HG02981 (cell line): ENCODE measurements around the gene PHACTR2.
"Not testable (repeated sequence)": the region's sequence is repeated elsewhere in the genome, so short reads cannot be mapped to it uniquely, and the experiment has no call there.

Experiments
- ATAC-seq: cut with Tn5 transposase; IDR thresholded peaks from one replicate; pipeline ENCODE4 v1.9.1; 2021; ENCODE audit warnings: mild to moderate bottlenecking, moderate library complexity; ENCODE audit not compliant: unreplicated experiment

Gene PHACTR2

DNA sequence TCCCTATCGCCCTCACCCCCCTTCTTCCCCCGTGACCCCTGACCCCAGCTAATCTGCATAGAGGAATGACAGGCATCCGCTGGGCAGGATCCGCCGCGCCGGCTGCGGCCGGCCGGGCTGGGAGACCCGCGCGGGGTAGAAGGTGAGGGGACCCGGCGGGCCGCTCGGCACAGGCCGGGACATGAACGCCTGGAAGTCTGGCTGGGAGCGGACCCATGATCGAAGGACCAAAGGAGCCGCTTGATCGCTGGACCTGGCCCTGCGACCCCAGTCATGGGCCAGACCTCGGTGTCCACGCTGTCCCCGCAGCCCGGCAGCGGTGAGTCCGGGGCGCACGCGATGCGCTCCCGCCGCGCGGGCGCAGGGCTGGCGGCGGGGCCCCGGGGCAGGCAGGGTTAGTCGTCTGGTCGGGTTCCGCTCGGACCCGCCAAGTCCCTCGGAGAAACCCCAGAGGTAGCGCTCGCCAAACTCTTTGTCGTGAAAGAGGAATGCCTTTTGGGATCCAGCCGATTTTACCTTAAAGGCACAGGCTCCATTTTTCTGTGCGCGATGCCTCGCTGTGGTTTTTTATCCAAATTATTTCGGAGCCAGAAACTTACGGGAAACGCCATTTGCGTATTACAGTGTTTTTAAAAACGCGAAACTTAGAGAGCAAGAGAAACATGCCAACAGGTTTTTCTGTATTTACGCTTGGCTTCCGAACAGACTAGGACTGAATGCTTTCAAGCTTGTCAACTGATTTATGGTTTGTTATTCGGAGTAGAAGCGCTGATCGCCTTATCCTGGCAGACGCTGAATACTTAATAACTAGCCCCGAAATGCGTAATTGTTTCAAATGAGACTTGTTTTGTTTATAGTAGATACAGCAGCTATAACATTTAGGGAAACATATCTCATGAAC, at the start of gene PHACTR2:
PHACTR2 (plus strand) TSS at position 75 of the 901 bp plus-strand sequence; CDS start at position 274, 199 bp downstream.
- no peak for ATAC-seq

DNA sequence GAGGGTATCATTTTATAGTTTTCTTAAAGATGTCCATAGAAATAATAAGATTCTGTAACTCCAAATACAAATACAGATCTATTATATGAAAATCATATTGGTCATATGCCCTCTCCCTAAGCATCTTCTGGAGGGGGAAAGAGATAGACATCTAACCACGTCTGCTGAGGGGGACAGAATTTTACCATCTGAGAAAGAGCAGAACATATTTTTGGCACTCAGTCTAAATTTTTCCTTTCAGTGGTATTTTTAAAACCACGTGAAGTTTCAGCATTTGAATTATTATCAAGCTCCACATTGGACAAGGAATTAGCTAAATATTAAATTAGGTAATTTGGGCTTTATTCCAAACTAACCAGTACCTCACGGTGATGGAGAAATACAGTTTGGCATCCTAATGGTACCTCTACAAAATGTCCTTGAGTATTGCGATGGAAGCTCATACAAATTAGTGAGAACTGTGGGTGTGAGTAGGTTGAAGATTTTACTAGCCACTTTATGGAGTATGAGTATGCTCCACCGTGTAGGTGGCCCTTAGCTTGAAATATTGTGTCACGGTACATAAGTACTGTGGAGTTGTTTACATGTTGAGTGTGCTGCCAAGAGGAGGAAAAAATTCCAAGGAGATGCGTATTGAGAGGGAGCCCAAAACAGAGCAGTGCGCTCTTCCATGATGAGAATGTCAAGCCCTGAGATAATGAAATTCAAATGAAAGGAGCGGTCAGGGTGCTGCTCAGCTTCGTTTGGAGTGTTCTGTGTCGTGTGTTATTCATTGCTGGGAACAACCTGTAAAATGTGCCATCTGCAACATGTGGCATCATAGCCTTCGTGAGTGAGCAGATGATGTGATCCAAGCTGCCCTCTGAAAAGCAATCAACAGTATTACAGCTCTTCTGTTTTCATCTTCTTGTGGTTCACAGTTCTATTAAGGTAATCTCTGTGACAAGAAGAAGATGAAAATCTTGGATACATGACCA, 48.4 kb upstream of the PHACTR2 start:
- ATAC-seq, result no peak

DNA sequence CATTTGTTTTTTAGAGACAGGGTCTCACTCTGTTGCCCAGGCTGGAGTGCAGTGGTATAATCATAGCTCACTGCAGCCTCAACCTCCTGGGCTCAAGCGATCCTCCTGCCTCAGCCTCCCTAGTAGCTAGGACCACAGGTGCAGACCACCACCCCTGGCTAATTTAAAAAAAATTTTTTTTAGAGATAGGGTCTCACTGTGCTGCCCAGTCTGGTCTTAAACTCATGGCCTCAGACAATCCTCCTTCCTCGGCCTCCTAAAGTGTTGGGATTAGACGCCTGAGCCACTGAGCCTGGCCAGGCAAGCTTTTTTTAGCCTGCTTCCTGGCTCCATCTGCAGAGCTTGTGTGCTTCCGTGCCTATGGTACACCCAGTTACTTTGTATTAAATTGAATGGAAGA, 46.6 kb upstream of the PHACTR2 start:
- ATAC-seq, result not testable (repeated sequence)

DNA sequence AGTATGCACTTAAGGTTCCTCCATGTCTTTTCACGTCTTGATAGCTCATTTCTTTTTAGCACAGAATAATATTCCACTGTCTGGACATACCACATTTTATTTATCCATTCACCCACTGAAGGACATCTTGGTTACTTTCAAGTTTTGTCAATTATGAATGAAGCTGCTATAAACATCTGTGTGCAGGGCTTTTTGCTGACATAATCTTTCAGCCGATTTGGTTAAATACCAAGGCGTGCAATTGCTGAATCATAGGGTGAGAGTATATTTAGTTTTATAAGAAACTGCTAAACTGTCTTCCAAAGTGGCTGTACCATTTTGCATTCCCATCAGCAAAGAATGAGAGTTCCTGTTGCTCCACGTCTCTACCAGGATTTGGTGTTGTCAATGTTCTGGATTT, 44.9 kb upstream of the PHACTR2 start:
- ATAC-seq, result no peak

DNA sequence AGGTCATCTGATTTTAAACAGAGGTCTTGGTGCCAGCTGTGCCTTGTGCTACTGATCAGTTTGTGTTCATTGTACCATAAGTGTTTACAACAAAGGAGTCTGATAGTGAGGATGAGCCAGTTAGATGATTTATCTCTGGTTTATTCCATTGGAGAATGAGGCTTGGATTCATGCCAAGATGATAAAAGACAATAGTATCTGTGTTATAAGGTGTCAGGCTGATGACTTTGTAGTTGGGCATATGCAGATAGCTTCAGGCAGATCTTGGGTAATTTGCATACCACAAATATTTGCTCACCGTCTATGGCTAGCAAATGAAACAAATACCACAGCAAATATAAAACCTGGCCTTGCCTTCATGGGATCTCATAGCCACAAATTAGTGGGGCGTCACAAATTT, 43.3 kb upstream of the PHACTR2 start:
- no peak for ATAC-seq

DNA sequence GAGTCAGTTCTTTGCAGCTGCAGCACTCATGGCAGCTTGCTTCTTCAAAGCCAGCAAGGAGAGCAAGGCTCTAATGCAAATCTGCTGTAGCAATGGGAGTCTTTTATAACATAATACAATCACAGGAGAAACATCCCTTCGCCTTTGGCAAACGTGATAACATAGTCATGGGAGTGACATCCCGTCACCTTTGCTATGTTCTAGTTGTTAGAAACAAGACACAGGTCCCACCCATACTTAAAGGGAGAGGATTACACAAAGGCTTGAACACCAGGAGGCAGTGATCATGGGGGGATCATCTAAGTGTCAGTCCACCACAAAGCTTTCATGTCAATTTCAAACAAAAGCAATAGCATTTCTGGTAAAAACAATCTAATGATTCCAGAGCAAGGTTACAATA, 40.1 kb upstream of the PHACTR2 start:
- ATAC-seq, result no peak

DNA sequence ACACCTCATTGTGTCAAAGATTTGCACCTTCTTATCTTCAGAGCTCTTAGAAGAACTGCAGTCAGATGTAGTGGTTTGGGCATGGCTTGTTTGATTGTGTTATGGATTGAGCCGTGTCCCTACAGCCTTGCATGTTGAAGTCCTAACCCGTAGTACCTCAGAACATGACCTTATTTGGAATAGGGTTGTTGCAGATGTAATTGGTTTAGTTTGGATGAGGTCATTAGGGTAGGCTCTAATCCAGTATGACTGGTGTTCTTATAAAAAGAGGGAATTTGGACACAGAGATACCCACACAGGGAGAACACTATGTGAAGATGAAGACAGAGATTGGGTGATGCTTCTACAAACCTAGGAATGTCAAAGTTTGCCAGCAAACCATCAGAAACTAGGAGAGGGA, 35.4 kb upstream of the PHACTR2 start:
- no peak for ATAC-seq

DNA sequence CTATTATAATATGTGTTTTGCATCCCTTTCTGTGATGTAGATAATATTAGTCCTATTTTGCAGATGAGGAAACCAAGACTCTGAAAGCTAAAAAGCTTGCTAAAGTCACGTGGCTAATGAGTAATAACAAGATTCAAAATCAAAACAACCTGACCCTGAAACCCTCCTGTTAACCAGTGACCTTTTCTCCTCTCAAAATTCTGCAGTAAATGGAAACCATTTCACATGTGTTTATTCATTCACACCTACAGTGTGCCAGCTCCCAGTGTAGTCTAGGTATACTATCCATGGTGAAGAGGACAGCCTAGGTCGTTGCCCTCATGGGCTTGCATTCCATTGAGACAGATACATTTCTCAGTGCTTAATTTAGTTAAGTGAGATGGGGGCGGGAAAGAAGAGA, 30.6 kb upstream of the PHACTR2 start:
- ATAC-seq, result no peak

DNA sequence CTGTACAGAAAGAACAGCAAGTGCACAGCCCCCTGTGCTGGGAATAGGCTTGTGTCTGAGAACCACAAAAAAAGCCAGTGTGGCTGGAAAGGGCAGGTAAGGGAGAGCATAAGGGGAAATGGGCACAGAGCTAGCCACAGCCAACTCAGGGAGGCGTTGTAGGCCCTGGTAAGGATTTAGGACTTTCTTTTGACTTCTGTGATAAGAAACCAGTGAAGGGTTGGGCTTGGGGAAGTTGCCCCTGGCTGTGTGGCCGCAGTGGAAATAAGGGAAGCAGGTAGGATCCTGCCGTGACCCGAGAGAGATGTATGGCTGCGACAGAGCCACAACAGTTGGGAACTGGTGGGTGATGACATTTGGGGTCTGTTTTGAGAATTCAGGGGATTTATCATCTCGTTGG, 30.0 kb upstream of the PHACTR2 start:
- ATAC-seq, result no peak

DNA sequence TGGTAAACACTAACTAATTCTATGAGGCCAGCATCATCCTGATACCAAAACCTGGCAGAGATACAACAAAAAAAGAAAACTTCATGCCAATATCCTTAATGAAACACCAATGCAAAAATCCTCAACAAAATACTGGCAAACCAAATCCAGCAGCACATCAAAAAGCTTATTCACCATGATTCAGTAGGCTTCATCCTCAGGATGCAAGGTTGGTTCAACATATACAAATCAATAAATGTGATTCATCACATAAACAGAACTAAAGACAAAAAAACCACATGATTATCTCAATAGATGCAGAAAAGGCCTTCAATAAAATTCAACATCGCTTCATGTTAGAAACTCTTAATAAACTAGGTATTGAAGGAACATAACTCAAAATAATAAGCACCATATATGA, 28.4 kb upstream of the PHACTR2 start:
- not testable (repeated sequence) for ATAC-seq

DNA sequence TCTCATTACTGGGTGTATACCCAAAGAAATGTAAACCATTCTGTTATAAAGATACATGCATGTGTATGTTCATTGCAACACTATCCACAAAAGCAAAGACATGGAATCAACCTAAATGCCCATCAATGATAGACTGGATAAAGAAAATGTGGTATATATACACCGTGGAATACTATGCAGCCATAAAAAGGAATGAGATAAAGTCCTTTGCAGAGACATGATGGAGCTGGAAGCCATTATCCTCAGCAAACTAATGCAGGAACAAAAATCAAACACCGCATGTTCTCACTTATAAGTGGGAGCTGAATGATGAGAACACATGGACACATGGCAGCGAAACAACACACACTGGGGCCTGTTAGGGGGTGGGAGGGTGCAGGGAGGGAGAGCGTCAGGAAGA, 26.4 kb upstream of the PHACTR2 start:
- ATAC-seq, result not testable (repeated sequence)

DNA sequence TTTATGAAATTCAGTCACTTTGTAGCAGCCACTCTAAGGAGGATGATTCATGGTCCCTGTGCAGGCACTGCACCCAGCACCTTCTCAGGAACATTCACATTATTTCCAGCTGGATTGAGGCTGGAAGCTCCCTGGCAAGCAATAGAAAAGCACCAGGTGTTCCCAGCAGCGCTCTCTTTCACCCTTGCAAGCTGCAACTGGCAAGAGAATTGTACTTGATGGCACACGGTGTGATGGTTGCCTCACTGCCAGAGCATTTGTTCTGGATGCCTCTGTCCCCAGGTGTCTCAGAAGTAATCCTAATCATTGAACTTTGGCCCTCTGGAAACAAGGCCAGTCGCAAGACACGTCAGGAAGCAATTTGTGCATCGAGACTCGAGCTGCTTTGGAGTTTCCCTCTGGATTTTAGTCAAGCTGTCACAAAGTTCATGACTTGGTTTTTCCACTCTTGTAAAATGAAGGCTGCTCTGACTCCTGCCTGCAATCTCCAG, 24.9 kb upstream of the PHACTR2 start:
- ATAC-seq, result no peak

DNA sequence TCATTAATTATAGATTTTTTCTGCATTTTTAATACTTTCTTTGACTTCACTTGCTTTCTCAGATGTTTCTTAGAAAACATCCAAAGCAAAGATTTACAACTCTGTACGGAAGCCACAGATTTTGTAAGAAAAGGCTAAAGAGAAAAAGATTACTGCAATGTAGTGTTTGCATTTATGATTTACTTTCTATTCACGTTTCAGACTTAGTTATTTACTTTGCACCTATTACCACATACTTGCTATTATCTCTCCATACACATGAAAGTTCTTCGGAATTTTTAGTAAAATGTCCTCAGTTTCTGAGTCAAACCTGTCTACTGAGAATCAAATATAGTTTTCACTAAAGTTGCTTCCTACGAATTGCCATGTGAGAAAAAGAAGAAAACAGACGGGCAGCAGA, 22.2 kb upstream of the PHACTR2 start:
- no peak for ATAC-seq

DNA sequence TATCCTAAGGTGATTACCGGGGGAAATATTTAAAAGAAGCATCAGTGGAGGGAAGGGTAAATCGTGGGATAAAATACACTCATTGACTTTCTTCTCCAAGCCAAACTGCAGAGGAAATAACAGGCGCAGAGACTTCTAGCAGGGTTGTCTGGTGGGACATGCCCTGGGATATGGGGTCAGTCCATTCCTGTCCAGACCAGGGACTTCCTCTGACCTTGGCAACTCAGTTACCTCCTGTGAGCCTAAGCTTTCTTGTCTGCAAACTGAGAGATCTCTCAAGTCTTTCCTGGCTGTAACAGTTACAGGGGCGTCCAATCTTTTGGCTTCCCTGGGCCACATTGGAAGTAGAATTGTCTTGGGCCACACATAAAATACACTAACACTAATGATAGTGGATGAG, 21.7 kb upstream of the PHACTR2 start:
- ATAC-seq, result no peak

DNA sequence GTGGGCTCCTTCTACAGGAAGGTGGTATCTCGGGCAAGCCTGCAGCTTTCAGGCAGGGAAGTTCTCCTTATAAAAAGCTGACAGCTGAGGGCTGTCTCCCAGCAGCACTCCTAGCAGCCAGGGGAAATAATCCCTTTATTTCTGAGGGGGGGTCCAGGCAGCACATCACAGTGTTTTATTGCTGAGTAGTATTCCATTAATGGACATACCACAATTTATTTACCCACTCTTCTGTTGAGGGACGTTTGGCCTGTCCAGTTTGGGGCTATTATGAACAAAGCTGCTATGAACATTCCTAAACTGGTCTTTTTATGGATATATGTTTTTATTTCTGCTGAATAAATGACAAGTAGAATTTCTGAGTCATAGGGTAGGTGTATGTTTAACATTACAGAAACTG, 20.0 kb upstream of the PHACTR2 start:
- ATAC-seq, result no peak

DNA sequence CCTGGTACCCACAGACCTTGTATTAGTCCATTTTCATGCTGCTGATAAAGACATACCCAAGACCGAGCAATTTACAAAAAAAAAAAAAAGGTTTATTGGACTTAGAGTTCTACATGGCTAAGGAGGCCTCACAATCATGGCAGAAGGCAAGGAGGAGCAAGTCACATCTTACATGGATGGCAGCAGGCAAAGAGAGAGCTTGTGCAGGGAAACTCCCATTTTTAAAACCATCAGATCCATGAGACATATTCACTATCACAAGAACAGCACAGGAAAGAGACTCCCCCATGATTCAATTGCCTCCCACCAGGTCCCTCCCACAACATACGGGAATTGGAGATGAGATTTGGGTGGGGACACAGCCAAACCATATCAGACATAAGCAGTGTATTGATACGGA, 17.6 kb upstream of the PHACTR2 start:
- ATAC-seq, result not testable (repeated sequence)

DNA sequence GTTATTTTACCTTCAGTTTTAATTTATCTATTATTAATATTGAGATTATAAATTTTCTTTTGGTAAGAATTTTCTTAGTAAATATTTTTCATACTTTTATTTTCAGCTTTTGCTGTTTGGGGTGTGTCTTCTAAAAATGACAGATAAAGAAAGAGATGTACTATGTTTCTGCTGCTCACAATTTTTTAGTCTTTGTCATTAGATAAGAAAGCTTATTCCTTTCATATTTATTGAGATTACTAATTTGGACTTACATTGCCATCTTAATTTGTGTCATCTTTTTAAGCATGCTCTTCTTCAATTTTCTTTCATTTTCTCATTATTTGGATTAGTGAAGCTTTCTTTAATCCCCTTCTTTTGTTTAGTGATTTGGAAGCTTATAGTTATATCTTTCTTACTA, 13.6 kb upstream of the PHACTR2 start:
- ATAC-seq, result no peak

DNA sequence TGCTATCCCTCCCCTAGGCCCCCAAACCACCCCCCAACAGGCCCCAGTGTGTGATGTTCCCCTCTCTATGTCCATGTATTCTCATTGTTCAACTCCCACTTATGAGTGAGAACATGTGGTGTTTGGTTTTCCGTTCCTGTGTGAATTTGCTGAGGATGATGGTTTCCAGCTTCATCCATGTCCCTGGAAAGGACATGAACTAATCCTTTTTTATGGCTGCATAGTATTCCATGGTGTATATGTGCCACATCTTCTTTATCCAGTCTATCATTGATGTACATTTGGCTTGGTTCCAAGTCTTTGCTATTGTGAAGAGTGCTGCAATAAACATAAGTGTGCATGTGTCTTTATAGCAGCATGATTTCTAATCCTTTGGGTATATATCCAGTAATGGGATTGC, 11.8 kb upstream of the PHACTR2 start:
- not testable (repeated sequence) for ATAC-seq

DNA sequence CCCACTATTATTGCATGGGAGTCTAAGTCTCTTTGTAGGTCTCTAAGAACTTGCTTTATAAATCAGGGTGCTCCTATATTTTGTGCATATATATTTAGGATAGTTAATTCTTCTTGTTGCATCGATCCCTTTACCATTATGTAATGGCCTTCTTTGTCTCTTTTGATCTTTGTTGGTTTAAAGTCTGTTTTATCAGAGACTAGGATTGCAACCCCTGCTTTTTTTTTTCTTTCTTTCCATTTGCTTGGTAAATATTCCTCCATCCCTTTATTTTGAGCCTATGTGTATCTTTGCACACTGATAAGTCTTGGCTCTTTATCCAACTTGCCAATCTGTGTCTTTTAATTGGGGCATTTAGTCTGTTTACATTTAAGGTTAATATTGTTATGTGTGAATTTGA, 8.3 kb upstream of the PHACTR2 start:
- not testable (repeated sequence) for ATAC-seq

DNA sequence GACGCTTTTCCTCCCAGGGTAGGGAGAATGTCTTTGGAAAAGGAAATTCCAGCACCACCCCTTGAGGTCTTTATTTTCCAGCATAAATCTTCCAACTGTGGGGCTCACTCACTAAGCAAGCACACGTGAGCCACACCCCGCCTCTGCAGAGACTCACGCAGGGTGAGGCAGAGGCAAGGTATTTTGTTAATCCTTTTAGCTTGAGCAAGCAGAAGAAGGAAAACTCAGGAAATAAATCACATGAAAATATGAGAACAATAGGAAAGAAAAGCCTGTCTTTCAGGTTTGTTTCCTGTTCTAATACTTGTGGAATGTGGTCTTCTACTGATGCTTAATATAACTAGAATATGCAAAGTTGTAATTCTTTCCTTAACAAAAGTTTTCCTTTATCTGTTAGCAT, 4.1 kb upstream of the PHACTR2 start:
- ATAC-seq, result no peak
